Esophagus muscularis mucosa (tissue), 4 donors: ENCODE data around the gene RNF220. TPM values are rescaled to one million over a fixed set of nuclear protein-coding genes. Genes with fewer than 3 reads are reported as not detected.

Experiments
- DNase-seq: peaks from one replicate; pipeline ENCODE4 v3.0.0-alpha.2; 2017; ENCODE audit errors: extremely low spot score
- H3K27ac ChIP-seq, 4 donors: fragments of 200-600 bp; sonication (generic); replicated peaks in 1 of 4; 1 replicate in 3 of 4; 2 replicates in 1 of 4; pipeline ENCODE4 v1.5.1; 2016 to 2019; ENCODE audit warnings: mild to moderate bottlenecking in 1 of 4
- H3K27me3 ChIP-seq, 4 donors: fragments of 200-600 bp; sonication (generic); one replicate each; pipeline versions ENCODE4 v1.5.1 to v1.6.0; 2016 to 2019
- H3K36me3 ChIP-seq, 4 donors: fragments of 200-600 bp; sonication (generic); one replicate each; pipeline ENCODE4 v1.5.1; 2016 to 2019
- H3K4me1 ChIP-seq, 4 donors: fragments of 200-600 bp; sonication (generic); one replicate each; pipeline ENCODE4 v1.5.1; 2016 to 2019
- H3K4me3 ChIP-seq, 4 donors: fragments of 200-600 bp; sonication (generic); 1 replicate in 2 of 4; 2 replicates in 2 of 4; pipeline ENCODE4 v1.5.1; 2016 to 2019; ENCODE audit warnings: mild to moderate bottlenecking in 4 of 4, moderate library complexity in 1 of 4
- H3K9me3 ChIP-seq, 4 donors: fragments of 200-600 bp; sonication (generic); 1 replicate in 3 of 4; 2 replicates in 1 of 4; pipeline ENCODE4 v1.5.1; 2016 to 2019
- CTCF ChIP-seq, 3 experiments: fragments of 200-600 bp in 2 of 3; fragments of 450-650 bp in 1 of 3; sonication (generic) in 2 of 3; IDR thresholded peaks; one replicate each; pipeline ENCODE4 v1.5.1; 2017 to 2019; ENCODE audit warnings: antibody characterized with exemption in 3 of 3, mild to moderate bottlenecking in 2 of 3, moderate library complexity in 1 of 3
- EP300 ChIP-seq: sonication (generic); formaldehyde crosslinking; IDR thresholded peaks from one replicate; pipeline ENCODE4 v1.6.1; 2017; ENCODE audit warnings: antibody characterized with exemption
- POLR2A ChIP-seq: fragments of 450-650 bp; IDR thresholded peaks from one replicate; pipeline ENCODE4 v1.6.1; 2017; ENCODE audit warnings: antibody characterized with exemption, moderate library complexity, mild to moderate bottlenecking, low read depth
- POLR2AphosphoS5 ChIP-seq, 2 donors: sonication (generic); formaldehyde crosslinking; IDR thresholded peaks; one replicate each; pipeline ENCODE4 v1.6.1; 2017; ENCODE audit warnings: antibody characterized with exemption in 2 of 2
- WGBS: methylation state at CpG from one replicate; pipeline ENCODE4 v1.1.5; 2018; 5-methylcytosine and 5-hydroxymethylcytosine counted together
- intact Hi-C: fragments of 100-400 bp; cut with DNase I; formaldehyde crosslinking; loops from one replicate; pipeline ENCODE4 v1.15.1; 2023
- total RNA-seq, 4 donors: library from RNA; depleted of rRNA; stranded (reverse); fragments of >200 nt; gene quantifications; one replicate each; pipeline versions ENCODE4 v1.1.0 to v1.2.1, GENCODE V29; 2016

The RNF220 gene
- total RNA-seq, 4 donors from 2014 or later, result 112 to 157 (median 126) TPM

GRCh38 chr1:44616991-44617702 lies 212.1 kb downstream of the RNF220 start:
- TF ChIP-seq POLR2A (no peak), EP300 (no peak), CTCF (IDR thresholded peaks at IDR 0.05) (no peak), POLR2AphosphoS5 (IDR thresholded peaks at IDR 0.05) (no peak)
- Histone ChIP-seq H3K9me3 (no peaks in the 10 kb centered on the region), H3K27ac (peak overlapping the region in 2 of 4 donors; percentile 18 to 59), H3K36me3 (no peaks in the 10 kb centered on the region), H3K4me1 (peaks cover 8 to 38% (median 29%) of the 10 kb centered on the region in 4 donors), H3K27me3 (peaks cover 0 to 10% (median 0%) of the 10 kb centered on the region in 4 donors), H3K4me3 (peak overlapping the region; percentile 44 to 61 (median 54))
- intact Hi-C loops, result no loop called here
- 41% methylated on average over 51 of the region's 63 CpGs for WGBS
- no peak for DNase-seq

GRCh38 chr1:44617703-44618029 lies 212.6 kb downstream of the RNF220 start:
- peaks cover 8 to 38% (median 29%) of the 10 kb centered on the region in 4 donors for H3K4me1 ChIP-seq
- no peaks in the 10 kb centered on the region for H3K36me3 ChIP-seq
- TF ChIP-seq EP300, result no peak
- no peak for TF ChIP-seq POLR2A
- TF ChIP-seq CTCF (IDR thresholded peaks at IDR 0.05), result no peak
- no peak for TF ChIP-seq POLR2AphosphoS5 (IDR thresholded peaks at IDR 0.05)
- DNase-seq, result no peak
- 89% methylated on average over 1 of the region's 1 CpG for WGBS
- peak overlapping the region; percentile 44 to 61 (median 54) for H3K4me3 ChIP-seq
- peaks cover 0 to 10% (median 0%) of the 10 kb centered on the region in 4 donors for H3K27me3 ChIP-seq
- intact Hi-C loops, result no loop called here
- no peaks in the 10 kb centered on the region for H3K9me3 ChIP-seq
- peak overlapping the region in 2 of 4 donors; percentile 18 to 59 for H3K27ac ChIP-seq

- 50% methylated on average over 12 of the region's 12 CpGs for WGBS
- intact Hi-C loops, result no loop called here
- DNase-seq, result no peak
- Histone ChIP-seq H3K27ac (peak overlapping the region; percentile 31 to 60 (median 50)), H3K27me3 (peaks cover 0 to 10% (median 0%) of the 10 kb centered on the region in 4 donors), H3K36me3 (no peaks in the 10 kb centered on the region), H3K4me3 (no peak overlapping the region), H3K4me1 (peaks cover 8 to 38% (median 29%) of the 10 kb centered on the region in 4 donors), H3K9me3 (no peaks in the 10 kb centered on the region)
- TF ChIP-seq POLR2AphosphoS5 (IDR thresholded peaks at IDR 0.05) (no peak), CTCF (IDR thresholded peaks at IDR 0.05) (no peak), POLR2A (no peak), EP300 (no peak)
Observed at GRCh38 chr1:44619261-44619900, 214.3 kb downstream of the RNF220 start.

GRCh38 chr1:44620072-44620471 lies 215.0 kb downstream of the RNF220 start:
- peaks cover 8 to 38% (median 29%) of the 10 kb centered on the region in 4 donors for H3K4me1 ChIP-seq
- peak overlapping the region; percentile 31 to 60 (median 46) for H3K27ac ChIP-seq
- DNase-seq, result no peak
- peaks cover 0 to 10% (median 0%) of the 10 kb centered on the region in 4 donors for H3K27me3 ChIP-seq
- H3K9me3 ChIP-seq, result no peaks in the 10 kb centered on the region
- H3K36me3 ChIP-seq, result no peaks in the 10 kb centered on the region
- H3K4me3 ChIP-seq, result no peak overlapping the region
- intact Hi-C loops, result no loop called here
- 80% methylated on average over 3 of the region's 3 CpGs for WGBS
- TF ChIP-seq POLR2A (no peak), CTCF (IDR thresholded peaks at IDR 0.05) (no peak), EP300 (no peak), POLR2AphosphoS5 (IDR thresholded peaks at IDR 0.05) (no peak)
